ENCODE measurements around the gene C22orf15. TPM values are rescaled to one million over a fixed set of nuclear protein-coding genes. Genes with fewer than 3 reads are reported as not detected.

C22orf15 gene
- total RNA-seq, 1 donor from 2014 or later, result not detected

DNA sequence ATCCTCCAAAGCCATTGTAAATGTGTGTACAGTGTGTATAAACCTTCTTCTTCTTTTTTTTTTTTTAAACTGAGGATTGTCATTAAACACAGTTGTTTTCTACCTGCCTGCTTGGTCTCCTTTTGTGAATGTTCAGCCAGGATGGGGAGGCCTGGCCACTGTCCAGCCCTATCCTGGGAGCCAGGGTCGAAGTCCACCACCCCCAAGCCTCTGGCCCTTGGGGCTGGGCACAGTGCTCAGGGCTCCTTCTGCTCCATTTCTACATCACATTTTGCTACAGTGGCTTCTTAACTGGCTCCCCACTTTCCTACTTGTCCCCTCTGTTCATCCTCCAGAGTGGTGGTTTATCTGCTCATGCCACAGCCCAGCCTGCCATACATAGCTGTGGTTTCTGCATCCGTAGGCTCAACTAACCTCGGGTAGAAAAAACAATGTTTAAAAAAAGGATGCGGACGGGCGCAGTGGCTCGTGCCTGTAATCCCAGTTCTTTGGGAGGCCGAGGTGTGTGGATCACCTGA is 21.5 kb downstream of the C22orf15 start:
- DNase-seq (ENCODE audit: low spot score), result no peak
- intact Hi-C loops (cut with DNase I), result no loop called here

- intact Hi-C loops (cut with DNase I), result loop anchor here (5.0 kb wide), 1 partner anchor 61 kb away; no protein-coding TSS in a partner anchor
- no peak for DNase-seq (ENCODE audit: low spot score)
Observed at GRCh38 chr22:23786261-23786710, 23.5 kb downstream of the C22orf15 start.

DNA sequence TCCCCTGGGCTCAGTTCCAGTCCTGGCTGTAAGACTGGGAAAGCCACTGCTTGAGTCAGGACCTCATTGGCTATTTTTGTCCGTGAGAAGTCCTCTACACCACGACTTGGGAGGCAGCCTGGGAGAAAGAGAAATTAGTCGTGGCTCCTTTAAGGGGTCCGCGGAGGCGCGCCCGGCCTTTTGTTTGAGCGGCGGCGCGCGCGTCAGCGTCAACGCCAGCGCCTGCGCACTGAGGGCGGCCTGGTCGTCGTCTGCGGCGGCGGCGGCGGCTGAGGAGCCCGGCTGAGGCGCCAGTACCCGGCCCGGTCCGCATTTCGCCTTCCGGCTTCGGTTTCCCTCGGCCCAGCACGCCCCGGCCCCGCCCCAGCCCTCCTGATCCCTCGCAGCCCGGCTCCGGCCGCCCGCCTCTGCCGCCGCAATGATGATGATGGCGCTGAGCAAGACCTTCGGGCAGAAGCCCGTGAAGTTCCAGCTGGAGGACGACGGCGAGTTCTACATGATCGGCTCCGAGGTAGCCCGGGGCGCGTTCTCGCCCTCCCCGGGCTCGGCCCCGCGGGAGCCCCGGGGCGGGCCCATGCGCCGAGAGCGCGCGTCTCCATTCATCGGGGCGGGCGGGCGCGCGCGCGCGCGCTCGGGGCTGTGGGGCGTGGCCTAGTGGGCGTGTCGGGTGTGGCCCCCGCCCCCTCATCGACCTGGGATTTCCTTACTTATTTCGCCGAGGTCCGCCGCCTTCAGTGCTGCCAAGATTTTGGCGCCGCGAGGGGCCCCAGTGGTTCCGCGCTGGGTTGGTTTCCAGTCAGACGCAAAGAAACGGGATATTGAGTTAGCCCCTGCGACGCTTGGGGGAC is 24.2 kb downstream of the C22orf15 start, which contains the start of gene SMARCB1:
Gene SMARCB1, plus strand, starts transcription at position 215 of the 848 bp plus-strand sequence. Its CDS starts 204 bp downstream, at position 419.
- intact Hi-C loops (cut with DNase I), result loop anchor here (5.0 kb wide), 1 partner anchor 60 kb away; no protein-coding TSS in a partner anchor
- peak; percentile 95 for DNase-seq (ENCODE audit: low spot score)

DNA sequence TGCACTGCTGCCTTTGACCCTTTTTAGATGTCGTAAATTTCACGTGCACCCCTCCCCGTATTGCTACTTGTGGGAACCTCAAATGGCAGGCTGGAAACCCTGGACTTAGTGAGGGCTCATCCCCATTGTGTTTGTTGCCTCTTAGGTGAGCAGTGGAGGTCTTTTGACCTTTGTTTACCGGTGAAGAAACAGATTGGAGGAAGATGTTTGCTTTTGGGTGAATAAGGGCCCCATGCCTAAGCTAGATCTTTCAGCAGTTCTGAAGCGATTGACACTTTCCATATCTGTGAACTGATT is 24.8 kb downstream of the C22orf15 start:
- intact Hi-C loops (cut with DNase I), result loop anchor here (5.0 kb wide), 1 partner anchor 60 kb away; no protein-coding TSS in a partner anchor
- DNase-seq (ENCODE audit: low spot score), result no peak

- intact Hi-C loops (cut with DNase I), result loop anchor here (5.0 kb wide), 1 partner anchor 59 kb away; no protein-coding TSS in a partner anchor
- DNase-seq (ENCODE audit: low spot score), result no peak
Observed at GRCh38 chr22:23787910-23788309, 25.1 kb downstream of the C22orf15 start.

DNA sequence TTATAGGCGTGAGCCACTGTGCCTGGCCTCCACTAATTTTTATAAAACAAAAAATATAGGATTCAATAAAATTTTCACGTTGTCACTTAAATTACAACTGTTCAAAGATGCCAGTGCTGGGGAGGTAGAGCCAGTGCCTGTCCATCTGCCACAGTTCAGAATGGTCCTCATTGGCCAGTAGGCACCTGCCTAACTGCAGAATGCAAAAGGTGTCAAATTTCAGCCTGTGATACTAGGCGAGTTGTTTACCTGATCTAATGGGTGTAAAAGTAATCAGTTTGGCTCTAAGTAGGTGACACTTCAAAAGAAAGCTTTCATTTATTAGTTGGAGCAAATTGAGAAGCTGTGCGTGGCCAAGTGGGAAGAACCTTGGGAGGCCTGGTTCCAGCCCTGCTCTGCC is 26.3 kb downstream of the C22orf15 start:
- DNase-seq (ENCODE audit: low spot score), result no peak
- intact Hi-C loops (cut with DNase I), result loop anchor here (5.0 kb wide), 1 partner anchor 58 kb away; no protein-coding TSS in a partner anchor

- no peak for DNase-seq (ENCODE audit: low spot score)
- intact Hi-C loops (cut with DNase I), result loop anchor here (5.0 kb wide), 1 partner anchor 58 kb away; no protein-coding TSS in a partner anchor
Observed at GRCh38 chr22:23789638-23790037, 26.8 kb downstream of the C22orf15 start.

DNA sequence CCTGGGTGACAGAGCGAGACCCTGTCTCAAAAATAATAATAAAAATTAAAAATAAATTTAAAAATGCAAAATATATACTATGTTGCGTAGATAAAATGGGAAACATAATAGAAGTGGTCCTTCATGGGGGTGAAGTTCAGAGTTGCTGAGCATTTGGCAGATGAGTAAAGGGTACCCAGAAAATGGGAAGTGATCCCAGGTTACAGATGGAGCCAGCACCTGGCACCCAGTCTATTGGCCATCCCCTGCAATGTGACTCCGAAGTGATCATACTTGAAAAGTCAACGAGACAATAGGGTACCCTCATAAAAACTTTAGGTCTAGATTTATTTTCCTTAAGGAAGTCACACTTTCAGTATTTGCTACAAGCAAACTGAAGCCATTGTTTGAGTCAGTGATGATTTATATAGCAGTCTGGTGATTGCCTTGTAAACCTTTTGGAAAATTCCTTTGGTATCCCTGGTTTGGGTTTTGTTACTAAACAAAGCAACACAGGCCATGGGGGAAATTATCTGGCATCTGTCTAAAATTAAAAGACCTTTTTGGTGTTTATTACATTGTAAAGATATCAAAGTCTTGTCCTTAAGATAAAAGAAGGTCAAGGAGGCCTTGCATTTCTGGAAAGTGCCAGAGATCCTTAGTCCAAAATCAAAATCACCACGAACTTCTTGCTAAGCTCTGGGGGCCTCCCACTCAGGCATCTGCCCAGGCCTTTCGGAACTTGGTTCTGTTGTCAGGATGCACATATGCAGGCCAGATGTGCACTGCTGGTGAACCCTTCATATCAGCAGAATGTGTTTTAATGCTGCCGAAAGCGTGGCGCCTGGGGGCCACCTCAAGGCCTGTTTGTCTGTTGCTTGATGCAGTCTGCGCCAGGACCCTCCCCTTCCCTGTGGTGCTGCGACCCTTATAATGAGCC is 28.3 kb downstream of the C22orf15 start:
- intact Hi-C loops (cut with DNase I), result no loop called here
- no peak for DNase-seq (ENCODE audit: low spot score)

GRCh38 chr22:23791738-23792645 is 29.2 kb downstream of the C22orf15 start:
- DNase-seq (ENCODE audit: low spot score), result no peak
- intact Hi-C loops (cut with DNase I), result no loop called here

DNA sequence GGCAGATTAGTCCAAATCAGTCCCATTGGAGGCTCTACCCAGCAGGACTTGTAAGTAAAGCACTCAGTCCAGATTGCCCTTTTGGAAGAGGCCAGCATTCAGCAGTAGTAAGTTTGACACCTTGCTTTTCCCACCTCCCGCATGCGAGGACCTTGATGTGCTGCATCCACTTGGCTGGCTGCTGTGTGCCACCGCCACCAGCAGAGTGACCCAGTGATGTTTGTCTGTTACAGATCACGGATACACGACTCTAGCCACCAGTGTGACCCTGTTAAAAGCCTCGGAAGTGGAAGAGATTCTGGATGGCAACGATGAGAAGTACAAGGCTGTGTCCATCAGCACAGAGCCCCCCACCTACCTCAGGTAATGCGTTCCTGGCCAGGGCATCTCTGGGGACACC is 30.5 kb downstream of the C22orf15 start:
- no peak for DNase-seq (ENCODE audit: low spot score)
- intact Hi-C loops (cut with DNase I), result no loop called here

GRCh38 chr22:23796461-23796860 is 33.7 kb downstream of the C22orf15 start:
- intact Hi-C loops (cut with DNase I), result no loop called here
- DNase-seq (ENCODE audit: low spot score), result no peak

DNA sequence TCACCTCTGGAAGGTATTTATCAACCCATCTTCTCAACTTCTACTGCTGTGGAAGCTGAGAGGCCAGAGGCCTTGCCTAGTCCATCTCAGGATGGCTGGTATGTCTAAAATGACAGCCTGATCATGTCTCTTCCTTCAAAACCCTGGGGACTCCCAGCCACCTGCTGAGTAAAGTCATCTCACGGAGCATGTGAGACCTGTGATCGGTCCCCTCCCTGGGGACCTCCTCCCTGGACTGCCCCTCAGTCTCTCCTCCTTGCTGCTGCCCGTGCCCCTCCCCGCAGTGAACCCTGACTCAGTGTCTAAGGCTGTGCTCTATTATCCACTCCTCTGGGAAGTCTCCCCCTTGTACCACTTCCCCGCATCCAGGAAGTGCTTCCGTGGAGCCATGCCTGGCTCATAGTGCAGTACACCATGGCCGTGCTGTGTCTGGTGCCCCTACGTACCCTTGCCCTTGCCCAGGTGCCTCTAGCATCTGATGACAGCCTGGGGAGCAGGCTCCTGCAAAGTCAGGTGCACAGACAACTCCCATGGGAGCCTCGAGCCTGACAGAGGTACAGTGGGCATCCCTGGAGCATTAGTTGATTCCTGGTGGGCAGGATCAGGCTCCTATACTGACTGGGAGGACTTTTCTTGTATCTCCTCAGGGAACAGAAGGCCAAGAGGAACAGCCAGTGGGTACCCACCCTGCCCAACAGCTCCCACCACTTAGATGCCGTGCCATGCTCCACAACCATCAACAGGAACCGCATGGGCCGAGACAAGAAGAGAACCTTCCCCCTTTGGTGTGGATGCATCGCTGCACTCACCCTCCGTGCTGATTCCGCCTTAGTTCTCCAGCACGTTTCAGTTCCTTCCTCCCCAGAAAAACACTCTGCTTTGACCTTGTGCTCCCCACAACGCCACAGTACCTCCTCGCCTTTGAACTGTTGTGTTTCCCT is 37.8 kb downstream of the C22orf15 start:
- no peak for DNase-seq (ENCODE audit: low spot score)
- intact Hi-C loops (cut with DNase I), result no loop called here

DNA sequence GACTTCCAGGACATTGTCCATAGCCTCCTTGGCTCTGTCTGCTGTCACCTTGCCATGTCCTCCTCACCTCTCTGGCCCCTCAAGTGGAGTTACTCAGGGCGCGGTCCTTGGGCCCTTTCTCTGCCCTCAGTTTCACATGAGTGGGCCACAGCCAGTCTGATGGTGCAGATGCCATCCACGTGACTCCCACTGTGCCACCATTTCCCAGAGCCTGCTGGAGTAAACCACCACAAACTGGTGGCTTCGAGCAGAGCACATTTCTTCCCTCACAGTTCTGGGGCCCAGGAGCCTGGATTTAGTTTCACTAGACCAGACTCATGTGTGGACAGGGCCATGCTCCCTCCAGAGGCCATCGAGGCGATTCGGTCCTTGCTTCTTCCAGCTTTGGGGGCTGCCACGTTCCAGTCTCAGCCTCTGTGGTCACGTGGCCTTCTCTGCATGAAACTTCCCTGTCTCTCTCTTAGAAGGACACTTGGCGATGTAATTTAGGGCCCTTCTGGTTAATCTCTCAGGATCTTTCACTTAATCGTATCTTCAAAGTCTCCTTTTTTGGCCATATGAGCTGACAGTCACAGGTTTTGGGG is 38.5 kb downstream of the C22orf15 start:
- intact Hi-C loops (cut with DNase I), result no loop called here
- no peak for DNase-seq (ENCODE audit: low spot score)

DNA sequence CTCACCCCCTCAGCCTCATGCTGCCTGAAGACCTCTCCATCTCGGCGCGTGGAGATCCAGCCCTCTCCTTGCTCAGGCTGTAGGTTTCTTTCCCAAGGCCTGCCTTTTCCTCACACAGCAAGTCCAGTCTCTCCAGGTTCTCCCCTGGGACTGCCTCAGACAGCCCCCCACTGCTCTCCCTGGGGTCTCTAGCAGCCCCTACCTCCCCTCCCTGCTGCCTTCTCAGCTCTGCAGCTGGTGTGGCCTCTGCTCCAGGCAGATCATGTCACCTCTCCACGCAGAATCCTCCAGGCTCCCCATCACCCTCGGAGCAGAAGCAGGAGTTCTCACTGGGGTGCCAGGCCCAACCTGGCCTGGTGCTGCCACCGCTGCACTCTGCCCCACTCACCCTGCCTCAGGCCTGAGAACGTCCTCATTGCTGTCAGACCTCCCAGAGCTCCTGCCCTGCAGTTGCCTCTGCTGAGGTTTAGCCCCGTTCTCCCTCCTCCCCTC is 39.1 kb downstream of the C22orf15 start:
- intact Hi-C loops (cut with DNase I), result no loop called here
- DNase-seq (ENCODE audit: low spot score), result no peak

GRCh38 chr22:23803001-23803819 is 40.4 kb downstream of the C22orf15 start:
- DNase-seq (ENCODE audit: low spot score), result no peak

GRCh38 chr22:23804781-23805291 is 42.0 kb downstream of the C22orf15 start:
- no peak for DNase-seq (ENCODE audit: low spot score)
- intact Hi-C loops (cut with DNase I), result no loop called here

More at GRCh38 chr22:23803001-23803819, 40.4 kb downstream of the C22orf15 start:
- intact Hi-C loops (cut with DNase I), result no loop called here

Data from cardiac septum (tissue), 1 donor.